Myocyte (in vitro differentiated cells): ENCODE results near the gene MCOLN1. TPM values are rescaled to one million over a fixed set of nuclear protein-coding genes. Genes with fewer than 3 reads are reported as not detected.

Source experiments
- DNase-seq: peaks from one replicate; pipeline ENCODE4 v3.0.0-alpha.2; 2012; ENCODE audit warnings: low read depth
- polyA plus RNA-seq: library from polyadenylated mRNA; unstranded; fragments of >200 nt; gene quantifications from one replicate; pipeline ENCODE4 v1.2.1, GENCODE V29; 2012; ENCODE audit warnings: missing spikeins
- total RNA-seq: library from RNA; depleted of rRNA; stranded (reverse); fragments of >200 nt; gene quantifications from 2 replicates; pipeline ENCODE4 v1.2.3, GENCODE V29; 2014

Gene MCOLN1
- 9.2 and 10.7 TPM in 2 replicates for total RNA-seq
- polyA plus RNA-seq = 42.0 TPM

GRCh38 chr19:7522072-7522922 lies at the start of gene MCOLN1:
Gene MCOLN1 (plus strand): TSS chr19:7522624. CDS start chr19:7522751, 127 bp downstream.
- peak; percentile 98 for DNase-seq

- no peak for DNase-seq
Observed at GRCh38 chr19:7475665-7476064, 46.8 kb upstream of the MCOLN1 start.

GRCh38 chr19:7476241-7476640 lies 46.2 kb upstream of the MCOLN1 start:
- no peak for DNase-seq

GRCh38 chr19:7476777-7477494 lies 45.5 kb upstream of the MCOLN1 start:
- no peak for DNase-seq

GRCh38 chr19:7477758-7478157 lies 44.7 kb upstream of the MCOLN1 start:
- no peak for DNase-seq

- DNase-seq = no peak
Observed at GRCh38 chr19:7478173-7478842, 44.1 kb upstream of the MCOLN1 start.

GRCh38 chr19:7478843-7479227 lies 43.6 kb upstream of the MCOLN1 start:
- DNase-seq = no peak

- no peak for DNase-seq
Observed at GRCh38 chr19:7480222-7480969, 42.0 kb upstream of the MCOLN1 start.

GRCh38 chr19:7480970-7481255 lies 41.5 kb upstream of the MCOLN1 start:
- no peak for DNase-seq

- no peak for DNase-seq
Observed at GRCh38 chr19:7482584-7483439, 39.6 kb upstream of the MCOLN1 start.

GRCh38 chr19:7483720-7484201 lies 38.7 kb upstream of the MCOLN1 start:
- no peak for DNase-seq

- DNase-seq = no peak
Observed at GRCh38 chr19:7486923-7487322, 35.5 kb upstream of the MCOLN1 start.

- DNase-seq = peak; percentile 89
Observed at GRCh38 chr19:7488736-7489353, 33.6 kb upstream of the MCOLN1 start, which contains the start of gene PEX11G. Gene PEX11G (minus strand): TSS chr19:7489035. CDS start chr19:7489010, 25 bp downstream.

- DNase-seq = no peak
Observed at GRCh38 chr19:7489609-7490044, 32.8 kb upstream of the MCOLN1 start.

- DNase-seq = no peak
Observed at GRCh38 chr19:7492142-7492541, 30.3 kb upstream of the MCOLN1 start.

GRCh38 chr19:7492558-7492957 lies 29.9 kb upstream of the MCOLN1 start:
- no peak for DNase-seq

- peak; percentile 40 for DNase-seq
Observed at GRCh38 chr19:7494416-7495098, 27.9 kb upstream of the MCOLN1 start.

GRCh38 chr19:7497292-7497691 lies 25.1 kb upstream of the MCOLN1 start:
- no peak for DNase-seq
